ENCODE results near the gene NPR2. TPM values are rescaled to one million over a fixed set of nuclear protein-coding genes. Genes with fewer than 3 reads are reported as not detected.

NPR2 gene
- total and polyA plus RNA-seq, 2 of the 13 experiments (the other 11 are each of a cell fraction or from before 2014, with no cell fraction given) = 7.4 to 9.4 TPM

GRCh38 chr9:35763803-35764202, 27.6 kb upstream of the NPR2 start:
- CTCF ChIA-PET (ENCODE audit: low intra/inter-chr PET ratio, low total read pairs) = no interaction called here
- TF ChIP-seq ZNF770 (CRISPR knock-in tag; IDR thresholded peaks at IDR 0.05) (peak; percentile 14; the same call in 1 of the 2 replicates), NFKBIZ (CRISPR knock-in tag; IDR thresholded peaks at IDR 0.05) (no peak)
- DNase-seq (ENCODE audit: low spot score) = no peak
- no peaks in the 10 kb centered on the region for H4K20me1 ChIP-seq (ENCODE audit: insufficient read depth, low read length)
- peaks cover 14% of the 10 kb centered on the region for H3K4me1 ChIP-seq (ENCODE audit: insufficient read depth, low read length)
- WGBS (ENCODE audit: low lambda C conversion rate) = 95% methylated on average over 1 of the region's 1 CpG
- ATAC-seq = no peak
- no peak overlapping the region for H3K9ac ChIP-seq (ENCODE audit: insufficient read depth, low read depth, low read length)
- no TSS peak for BruUV-seq (replicated peaks)
- no peak overlapping the region for H3K4me3 ChIP-seq (replicated peaks in 1 of 3; ENCODE audit: insufficient read depth in 1 of 3, low read depth in 2 of 3, low read length in 3 of 3)
- no peak overlapping the region for H3K4me2 ChIP-seq (ENCODE audit: low read depth, low read length)
- no peak overlapping the region for H2AFZ ChIP-seq (ENCODE audit: low read length)
- H3K79me2 ChIP-seq (ENCODE audit: insufficient read depth, low read length) = peaks cover 31% of the 10 kb centered on the region
- no peaks in the 10 kb centered on the region for H3K27me3 ChIP-seq (ENCODE audit: control insufficient read depth in 1 of 2, insufficient read depth in 2 of 2, low read length in 2 of 2)
- intact Hi-C loops (cut with micrococcal nuclease; ENCODE audit: unreplicated experiment) = no loop called here
- in situ Hi-C loops (cut with HindIII; ENCODE audit: extremely low pct_ligation_motif_present, low pct_unique_long_range_greater_than_20kb) = no loop called here
- POLR2A ChIA-PET = interaction anchor here (1.1 kb wide), 1 partner anchor 102 kb away, joined by 3 read pairs; no protein-coding TSS in a partner anchor
- no peaks in the 10 kb centered on the region for H3K9me3 ChIP-seq (ENCODE audit: low read length)
- no peaks in the 10 kb centered on the region for H3K36me3 ChIP-seq (replicated peaks in 1 of 2; ENCODE audit: control insufficient read depth in 1 of 2, insufficient read depth in 2 of 2, low read length in 2 of 2)
- no peak overlapping the region for H3K27ac ChIP-seq (ENCODE audit: extremely low read length, insufficient read depth, low read length)
- no peak for FAIRE-seq

GRCh38 chr9:35766997-35767396, 24.4 kb upstream of the NPR2 start:
- no peak overlapping the region for H3K27ac ChIP-seq (ENCODE audit: extremely low read length, insufficient read depth, low read length)
- no peaks in the 10 kb centered on the region for H4K20me1 ChIP-seq (ENCODE audit: insufficient read depth, low read length)
- H3K4me3 ChIP-seq (replicated peaks in 1 of 3; ENCODE audit: insufficient read depth in 1 of 3, low read depth in 2 of 3, low read length in 3 of 3) = no peak overlapping the region
- no peak for FAIRE-seq
- H3K4me1 ChIP-seq (ENCODE audit: insufficient read depth, low read length) = peaks cover 22% of the 10 kb centered on the region
- H3K36me3 ChIP-seq (replicated peaks in 1 of 2; ENCODE audit: control insufficient read depth in 1 of 2, insufficient read depth in 2 of 2, low read length in 2 of 2) = no peaks in the 10 kb centered on the region
- no peak overlapping the region for H2AFZ ChIP-seq (ENCODE audit: low read length)
- POLR2A ChIA-PET = no interaction called here
- 98% methylated on average over 2 of the region's 2 CpGs for WGBS (ENCODE audit: low lambda C conversion rate)
- no TSS peak for BruUV-seq (replicated peaks)
- ATAC-seq = no peak
- H3K79me2 ChIP-seq (ENCODE audit: insufficient read depth, low read length) = peaks cover 14% of the 10 kb centered on the region
- no peak overlapping the region for H3K4me2 ChIP-seq (ENCODE audit: low read depth, low read length)
- intact Hi-C loops (cut with micrococcal nuclease; ENCODE audit: unreplicated experiment) (no loop called here), in situ Hi-C loops (cut with HindIII; ENCODE audit: extremely low pct_ligation_motif_present, low pct_unique_long_range_greater_than_20kb) (no loop called here)
- CTCF ChIA-PET (ENCODE audit: low intra/inter-chr PET ratio, low total read pairs) = no interaction called here
- H3K27me3 ChIP-seq (ENCODE audit: control insufficient read depth in 1 of 2, insufficient read depth in 2 of 2, low read length in 2 of 2) = no peaks in the 10 kb centered on the region
- no peak overlapping the region for H3K9ac ChIP-seq (ENCODE audit: insufficient read depth, low read depth, low read length)
- H3K9me3 ChIP-seq (ENCODE audit: low read length) = no peaks in the 10 kb centered on the region
- no peak for DNase-seq (ENCODE audit: low spot score)
- no peak for TF ChIP-seq SCMH1 (CRISPR knock-in tag; IDR thresholded peaks at IDR 0.05; ENCODE audit: borderline replicate concordance)
- TF ChIP-seq ZEB1 (IDR thresholded peaks at IDR 0.05; ENCODE audit: insufficient replicate concordance, low read depth) = no peak
- TF ChIP-seq ZNF317 (CRISPR knock-in tag; IDR thresholded peaks at IDR 0.05) = no peak
- TF ChIP-seq FUBP1 (CRISPR knock-in tag; IDR thresholded peaks at IDR 0.05; ENCODE audit: borderline replicate concordance) = no peak
- TF ChIP-seq, protein P1, sequence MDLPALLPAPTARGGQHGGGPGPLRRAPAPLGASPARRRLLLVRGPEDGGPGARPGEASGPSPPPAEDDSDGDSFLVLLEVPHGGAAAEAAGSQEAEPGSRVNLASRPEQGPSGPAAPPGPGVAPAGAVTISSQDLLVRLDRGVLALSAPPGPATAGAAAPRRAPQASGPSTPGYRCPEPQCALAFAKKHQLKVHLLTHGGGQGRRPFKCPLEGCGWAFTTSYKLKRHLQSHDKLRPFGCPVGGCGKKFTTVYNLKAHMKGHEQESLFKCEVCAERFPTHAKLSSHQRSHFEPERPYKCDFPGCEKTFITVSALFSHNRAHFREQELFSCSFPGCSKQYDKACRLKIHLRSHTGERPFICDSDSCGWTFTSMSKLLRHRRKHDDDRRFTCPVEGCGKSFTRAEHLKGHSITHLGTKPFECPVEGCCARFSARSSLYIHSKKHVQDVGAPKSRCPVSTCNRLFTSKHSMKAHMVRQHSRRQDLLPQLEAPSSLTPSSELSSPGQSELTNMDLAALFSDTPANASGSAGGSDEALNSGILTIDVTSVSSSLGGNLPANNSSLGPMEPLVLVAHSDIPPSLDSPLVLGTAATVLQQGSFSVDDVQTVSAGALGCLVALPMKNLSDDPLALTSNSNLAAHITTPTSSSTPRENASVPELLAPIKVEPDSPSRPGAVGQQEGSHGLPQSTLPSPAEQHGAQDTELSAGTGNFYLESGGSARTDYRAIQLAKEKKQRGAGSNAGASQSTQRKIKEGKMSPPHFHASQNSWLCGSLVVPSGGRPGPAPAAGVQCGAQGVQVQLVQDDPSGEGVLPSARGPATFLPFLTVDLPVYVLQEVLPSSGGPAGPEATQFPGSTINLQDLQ (CRISPR knock-in tag; IDR thresholded peaks at IDR 0.05) = no peak
- TF ChIP-seq SRSF9 (IDR thresholded peaks at IDR 0.05; ENCODE audit: borderline replicate concordance, insufficient read depth, low read depth, low read length, poor library complexity, severe bottlenecking) = no peak
- TF ChIP-seq MATR3 (CRISPR knock-in tag; IDR thresholded peaks at IDR 0.05) = no peak
- TF ChIP-seq NR2F1 (CRISPR knock-in tag; IDR thresholded peaks at IDR 0.05) = no peak
- TF ChIP-seq ZMYM2 (CRISPR knock-in tag; IDR thresholded peaks at IDR 0.05) = no peak
- no peak for TF ChIP-seq FOXO1 (CRISPR knock-in tag; IDR thresholded peaks at IDR 0.05)
